ENCODE measurements around the gene ZFPM1. TPM values are rescaled to one million over a fixed set of nuclear protein-coding genes. Genes with fewer than 3 reads are reported as not detected.

The ZFPM1 gene
- total RNA-seq, 4 donors from 2014 or later = 1.9 to 5.3 (median 3.4) TPM

GRCh38 chr16:88451586-88452481 lies 1.2 kb upstream of the ZFPM1 start:
- WGBS, 2 donors = 49 to 66% methylated on average over 12 to 24 of the region's 30 CpGs
- DNase-seq = peak; percentile 78 to 87
- H3K27me3 ChIP-seq = no peaks in the 10 kb centered on the region
- no peaks in the 10 kb centered on the region for H3K36me3 ChIP-seq
- no peak overlapping the region for H3K27ac ChIP-seq
- TF ChIP-seq POLR2A (IDR thresholded peaks at IDR 0.05) (peak in 1 of 2 donors; percentile 38), CTCF (IDR thresholded peaks at IDR 0.05) (no peak)
- peaks cover 22 to 27% of the 10 kb centered on the region in 2 donors for H3K4me1 ChIP-seq
- no peaks in the 10 kb centered on the region for H3K9me3 ChIP-seq
- H3K4me3 ChIP-seq (replicated peaks in 1 of 3) = peak overlapping the region in 1 of 3 donors; percentile 36
- intact Hi-C loops (cut with DNase I) = no loop called here

- Histone ChIP-seq H3K36me3 (no peaks in the 10 kb centered on the region), H3K27ac (peak overlapping the region; percentile 66 to 73 (median 70)), H3K9me3 (no peaks in the 10 kb centered on the region), H3K4me3 (replicated peaks in 1 of 3) (peak overlapping the region in 1 of 3 donors; percentile 36), H3K4me1 (peaks cover 22 to 27% of the 10 kb centered on the region in 2 donors), H3K27me3 (no peaks in the 10 kb centered on the region)
- peak; percentile 96 to 97 for DNase-seq
- intact Hi-C loops (cut with DNase I) = no loop called here
- 0 to 15% methylated on average over 1 to 13 of the region's 72 CpGs for WGBS, 2 donors
- TF ChIP-seq CTCF (IDR thresholded peaks at IDR 0.05) (no peak), POLR2A (IDR thresholded peaks at IDR 0.05) (no peak)
Observed at GRCh38 chr16:88452482-88453216, 431 bp upstream of the ZFPM1 start.

GRCh38 chr16:88453611-88454522 lies 787 bp downstream of the ZFPM1 start:
- Histone ChIP-seq H3K27ac (no peak overlapping the region), H3K27me3 (no peaks in the 10 kb centered on the region), H3K4me1 (peaks cover 22 to 27% of the 10 kb centered on the region in 2 donors), H3K9me3 (no peaks in the 10 kb centered on the region), H3K36me3 (no peaks in the 10 kb centered on the region), H3K4me3 (replicated peaks in 1 of 3) (peak overlapping the region in 2 of 3 donors; percentile 40 to 68)
- peak; percentile 15 to 16 for DNase-seq
- intact Hi-C loops (cut with DNase I) = no loop called here
- no peak for TF ChIP-seq CTCF (IDR thresholded peaks at IDR 0.05)
- TF ChIP-seq POLR2A (IDR thresholded peaks at IDR 0.05) = no peak
- WGBS, 2 donors = 3% methylated on average over 8 to 20 of the region's 89 CpGs

- Histone ChIP-seq H3K4me3 (replicated peaks in 1 of 3) (peak overlapping the region in 2 of 3 donors; percentile 10 to 68), H3K9me3 (no peaks in the 10 kb centered on the region), H3K27ac (peak overlapping the region in 1 of 3 donors; percentile 67), H3K27me3 (no peaks in the 10 kb centered on the region), H3K36me3 (no peaks in the 10 kb centered on the region), H3K4me1 (peaks cover 22 to 27% of the 10 kb centered on the region in 2 donors)
- DNase-seq = peak; percentile 25 to 32
- 7 to 12% methylated on average over 6 to 22 of the region's 27 CpGs for WGBS, 2 donors
- intact Hi-C loops (cut with DNase I) = no loop called here
- TF ChIP-seq POLR2A (IDR thresholded peaks at IDR 0.05) (no peak), CTCF (IDR thresholded peaks at IDR 0.05) (no peak)
Observed at GRCh38 chr16:88454523-88454947, 1.5 kb downstream of the ZFPM1 start.

Measured in thyroid gland (tissue), 4 donors.